ENCODE measurements around the gene LMX1B.

- TF ChIP-seq POLR2A (IDR thresholded peaks at IDR 0.05), result no peak
- TF ChIP-seq CTCF (IDR thresholded peaks at IDR 0.05), result no peak
- TF ChIP-seq POLR2AphosphoS5 (IDR thresholded peaks at IDR 0.05), result no peak
- no peak for TF ChIP-seq EP300 (IDR thresholded peaks at IDR 0.05)
Measured at GRCh38 chr9:126721564-126721981, 107.8 kb downstream of the LMX1B start.

Measured in sigmoid colon (tissue), 4 donors.